KMS-11 (cell line): ENCODE measurements around the gene MAP3K5.

Experiments
- H2AFZ ChIP-seq: fragments of 200-600 bp; sonication (generic); 2 replicates; pipeline ENCODE4 v1.6.1; 2016; ENCODE audit warnings: antibody characterized with exemption, mixed run types, low read depth
- H3K27ac ChIP-seq: fragments of 200-600 bp; sonication (generic); 2 replicates; pipeline ENCODE4 v1.6.1; 2016; ENCODE audit warnings: mild to moderate bottlenecking, mixed run types
- H3K27me3 ChIP-seq: fragments of 200-600 bp; sonication (generic); 2 replicates; pipeline ENCODE4 v1.6.1; 2017; ENCODE audit warnings: mild to moderate bottlenecking, low read depth, mixed run types, moderate library complexity; ENCODE audit not compliant: insufficient read depth
- H3K36me3 ChIP-seq: fragments of 200-600 bp; sonication (generic); 2 replicates; pipeline ENCODE4 v1.6.1; 2017; ENCODE audit warnings: mild to moderate bottlenecking, mixed run types; ENCODE audit not compliant: insufficient read depth
- H3K4me1 ChIP-seq: fragments of 200-600 bp; sonication (generic); 2 replicates; pipeline ENCODE4 v1.6.1; 2016; ENCODE audit warnings: mild to moderate bottlenecking, low read depth, mixed run types; ENCODE audit not compliant: poor library complexity, severe bottlenecking
- H3K4me2 ChIP-seq: fragments of 200-600 bp; sonication (generic); 2 replicates; pipeline ENCODE4 v1.7.0; 2016; ENCODE audit warnings: mild to moderate bottlenecking, mixed run types
- H3K4me3 ChIP-seq: fragments of 200-600 bp; sonication (generic); IDR thresholded peaks from 2 replicates; pipeline ENCODE4 v1.6.1; 2017; ENCODE audit warnings: low read depth, low read length, mixed read lengths; ENCODE audit not compliant: insufficient read depth
- H3K79me2 ChIP-seq: fragments of 200-600 bp; sonication (generic); 2 replicates; pipeline ENCODE4 v1.6.1; 2016; ENCODE audit warnings: low read depth, mixed run types; ENCODE audit not compliant: insufficient read depth
- H3K9ac ChIP-seq: fragments of 200-600 bp; sonication (generic); 2 replicates; pipeline ENCODE4 v1.6.1; 2016; ENCODE audit warnings: mild to moderate bottlenecking, mixed run types
- H4K20me1 ChIP-seq: fragments of 200-600 bp; sonication (generic); 2 replicates; pipeline ENCODE4 v1.6.1; 2016; ENCODE audit warnings: mild to moderate bottlenecking, mixed run types; ENCODE audit not compliant: insufficient read depth
- TF ChIP-seq, protein P1 (sequence below): fragments of 200-600 bp; sonication (generic); conservative IDR thresholded peaks from 2 replicates; pipeline ENCODE4 v1.6.1; 2017; ENCODE audit warnings: low read depth, mild to moderate bottlenecking, antibody characterized with exemption, low read length, moderate library complexity, mixed read lengths

The MAP3K5 gene

DNA sequence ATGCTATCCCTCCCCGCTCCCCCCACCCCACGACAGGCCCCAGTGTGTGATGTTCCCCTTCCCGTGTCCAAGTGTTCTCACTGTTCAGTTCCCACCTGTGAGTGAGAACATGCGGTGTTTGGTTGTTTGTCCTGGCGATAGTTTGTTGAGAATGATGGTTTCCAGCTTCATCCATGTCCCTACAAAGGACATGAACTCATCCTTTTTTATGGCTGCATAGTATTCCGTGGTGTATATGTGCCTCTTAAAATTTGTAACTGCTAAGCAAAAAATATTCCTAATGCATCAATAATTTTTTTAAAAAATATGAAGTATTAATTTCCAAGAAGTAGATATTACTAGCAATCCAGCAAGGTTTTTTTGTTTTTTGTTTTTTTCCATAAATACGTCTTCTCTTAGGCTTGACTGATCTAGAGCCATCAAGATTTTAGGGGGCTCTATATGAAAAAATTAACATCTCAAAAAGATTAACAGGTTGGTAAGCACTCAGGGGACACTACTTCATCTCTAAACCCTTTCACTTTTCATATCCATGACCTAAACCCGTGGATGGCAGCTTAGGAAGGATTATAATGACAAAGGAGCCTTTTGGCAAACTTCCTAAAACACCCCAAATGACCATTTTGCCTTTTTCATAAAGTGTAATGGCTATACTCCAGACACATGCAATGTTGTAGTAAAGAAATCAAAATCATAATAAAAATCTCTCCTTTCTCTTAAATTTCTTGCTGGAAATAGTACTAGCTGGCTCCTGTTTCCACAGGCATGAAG lies 256.2 kb downstream of the MAP3K5 start:
- no peaks in the 10 kb centered on the region for H3K79me2 ChIP-seq
- no peaks in the 10 kb centered on the region for H3K36me3 ChIP-seq
- no peaks in the 10 kb centered on the region for H4K20me1 ChIP-seq
- H3K27me3 ChIP-seq: no peaks in the 10 kb centered on the region
- TF ChIP-seq, protein P1, sequence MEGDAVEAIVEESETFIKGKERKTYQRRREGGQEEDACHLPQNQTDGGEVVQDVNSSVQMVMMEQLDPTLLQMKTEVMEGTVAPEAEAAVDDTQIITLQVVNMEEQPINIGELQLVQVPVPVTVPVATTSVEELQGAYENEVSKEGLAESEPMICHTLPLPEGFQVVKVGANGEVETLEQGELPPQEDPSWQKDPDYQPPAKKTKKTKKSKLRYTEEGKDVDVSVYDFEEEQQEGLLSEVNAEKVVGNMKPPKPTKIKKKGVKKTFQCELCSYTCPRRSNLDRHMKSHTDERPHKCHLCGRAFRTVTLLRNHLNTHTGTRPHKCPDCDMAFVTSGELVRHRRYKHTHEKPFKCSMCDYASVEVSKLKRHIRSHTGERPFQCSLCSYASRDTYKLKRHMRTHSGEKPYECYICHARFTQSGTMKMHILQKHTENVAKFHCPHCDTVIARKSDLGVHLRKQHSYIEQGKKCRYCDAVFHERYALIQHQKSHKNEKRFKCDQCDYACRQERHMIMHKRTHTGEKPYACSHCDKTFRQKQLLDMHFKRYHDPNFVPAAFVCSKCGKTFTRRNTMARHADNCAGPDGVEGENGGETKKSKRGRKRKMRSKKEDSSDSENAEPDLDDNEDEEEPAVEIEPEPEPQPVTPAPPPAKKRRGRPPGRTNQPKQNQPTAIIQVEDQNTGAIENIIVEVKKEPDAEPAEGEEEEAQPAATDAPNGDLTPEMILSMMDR: no peak
- no peak overlapping the region for H3K4me3 ChIP-seq
- peaks cover 16% of the 10 kb centered on the region for H3K4me1 ChIP-seq
- no peak overlapping the region for H2AFZ ChIP-seq
- no peak overlapping the region for H3K27ac ChIP-seq
- no peak overlapping the region for H3K4me2 ChIP-seq
- no peak overlapping the region for H3K9ac ChIP-seq

DNA sequence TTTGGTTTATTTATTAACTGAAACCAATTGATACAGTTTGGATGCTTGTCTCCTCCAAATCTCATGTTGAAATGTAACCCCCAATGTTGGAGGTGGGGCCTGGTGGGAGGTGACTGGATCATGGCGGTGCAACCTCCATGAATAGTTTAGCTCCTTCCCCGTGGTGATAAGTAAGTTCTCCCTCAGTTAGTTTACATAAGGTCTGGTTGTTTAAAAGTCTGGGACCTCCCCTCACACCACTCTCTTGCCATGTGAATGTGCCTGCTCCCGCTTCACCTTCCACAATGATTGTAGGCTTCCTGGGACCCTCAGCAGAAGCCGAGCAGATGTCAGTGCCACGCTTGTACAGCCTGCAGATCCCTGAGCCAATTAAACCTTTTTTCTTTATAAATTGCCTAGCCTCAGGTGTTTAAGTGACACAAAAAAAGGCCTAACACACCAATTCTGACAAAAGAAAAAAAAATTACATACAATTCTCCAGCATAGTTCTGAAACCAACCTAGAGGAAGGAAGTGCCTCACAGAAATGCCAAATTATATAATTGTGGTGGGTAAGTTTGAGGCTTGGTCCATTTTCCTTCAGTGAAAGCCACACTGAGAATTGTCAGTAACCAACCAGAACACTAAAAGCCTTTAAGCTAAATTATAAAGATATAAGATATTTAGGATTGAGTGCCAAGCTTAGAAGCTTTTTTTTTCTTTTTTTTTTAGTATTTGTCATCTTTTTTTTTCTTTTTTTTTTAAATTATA lies 257.1 kb downstream of the MAP3K5 start:
- Histone ChIP-seq H3K79me2 (no peaks in the 10 kb centered on the region), H3K36me3 (no peaks in the 10 kb centered on the region), H3K9ac (no peak overlapping the region), H3K4me1 (peaks cover 11% of the 10 kb centered on the region), H3K4me2 (no peak overlapping the region), H4K20me1 (no peaks in the 10 kb centered on the region), H3K27me3 (no peaks in the 10 kb centered on the region), H2AFZ (no peak overlapping the region), H3K27ac (no peak overlapping the region), H3K4me3 (no peak overlapping the region)
- TF ChIP-seq, protein P1: no peak

DNA sequence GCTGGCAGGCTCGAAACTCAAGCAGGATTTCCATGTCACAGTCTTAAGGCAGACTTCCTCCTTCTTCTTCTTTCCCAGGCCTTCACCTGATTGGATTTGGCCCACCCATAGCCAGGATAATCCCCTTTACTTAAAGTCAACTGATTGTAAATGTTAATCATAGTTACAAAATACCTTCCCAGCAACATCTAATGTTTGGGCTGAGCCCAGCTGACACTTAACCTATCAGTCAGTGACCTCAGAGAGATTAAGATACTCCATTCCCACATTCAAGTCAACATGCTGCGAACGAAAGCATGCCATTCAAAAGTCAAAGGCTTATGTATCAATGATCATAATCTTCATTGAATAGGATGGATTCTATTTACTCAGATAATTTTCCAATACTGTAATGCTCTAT lies 258.0 kb downstream of the MAP3K5 start:
- TF ChIP-seq, protein P1: no peak
- H4K20me1 ChIP-seq: no peaks in the 10 kb centered on the region
- no peak overlapping the region for H3K27ac ChIP-seq
- H3K4me2 ChIP-seq: no peak overlapping the region
- H2AFZ ChIP-seq: no peak overlapping the region
- no peaks in the 10 kb centered on the region for H3K27me3 ChIP-seq
- H3K9ac ChIP-seq: no peak overlapping the region
- no peak overlapping the region for H3K4me3 ChIP-seq
- H3K36me3 ChIP-seq: no peaks in the 10 kb centered on the region
- peaks cover 2% of the 10 kb centered on the region for H3K4me1 ChIP-seq
- H3K79me2 ChIP-seq: no peaks in the 10 kb centered on the region

DNA sequence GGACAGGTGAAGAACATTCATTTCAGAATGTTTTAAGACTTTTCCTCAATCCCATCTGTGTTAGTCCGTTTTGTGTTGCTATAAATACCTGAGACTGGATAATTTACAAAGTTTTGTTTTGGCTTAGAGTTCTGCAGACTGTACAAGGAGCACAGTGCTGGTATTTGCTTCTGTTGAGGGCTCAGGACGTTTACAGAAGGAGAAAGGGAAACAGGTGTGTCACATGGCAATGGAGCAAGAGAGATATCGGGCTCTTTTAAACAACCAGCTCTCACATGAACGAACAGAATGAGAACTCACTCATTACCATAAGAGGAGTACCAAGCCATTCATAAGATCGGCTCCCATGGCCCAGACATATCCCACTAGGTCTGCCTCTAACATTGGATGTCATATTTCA lies 258.8 kb downstream of the MAP3K5 start:
- Histone ChIP-seq H3K4me3 (no peak overlapping the region), H3K79me2 (no peaks in the 10 kb centered on the region), H4K20me1 (no peaks in the 10 kb centered on the region), H3K4me1 (no peaks in the 10 kb centered on the region), H3K36me3 (no peaks in the 10 kb centered on the region), H2AFZ (no peak overlapping the region), H3K4me2 (no peak overlapping the region), H3K27ac (no peak overlapping the region), H3K9ac (no peak overlapping the region), H3K27me3 (no peaks in the 10 kb centered on the region)
- TF ChIP-seq, protein P1: no peak
